GM18526 (cell line): ENCODE data around the gene TRIM72.
A peak's percentile ranks its signal among the peaks of the same experiment; 100 is the strongest.

Source experiments
- POLR2A ChIP-seq: IDR thresholded peaks from 3 replicates; pipeline ENCODE4 v1.6.1; 2011; ENCODE audit not compliant: insufficient read length; ENCODE audit errors: extremely low read depth

The TRIM72 gene

DNA sequence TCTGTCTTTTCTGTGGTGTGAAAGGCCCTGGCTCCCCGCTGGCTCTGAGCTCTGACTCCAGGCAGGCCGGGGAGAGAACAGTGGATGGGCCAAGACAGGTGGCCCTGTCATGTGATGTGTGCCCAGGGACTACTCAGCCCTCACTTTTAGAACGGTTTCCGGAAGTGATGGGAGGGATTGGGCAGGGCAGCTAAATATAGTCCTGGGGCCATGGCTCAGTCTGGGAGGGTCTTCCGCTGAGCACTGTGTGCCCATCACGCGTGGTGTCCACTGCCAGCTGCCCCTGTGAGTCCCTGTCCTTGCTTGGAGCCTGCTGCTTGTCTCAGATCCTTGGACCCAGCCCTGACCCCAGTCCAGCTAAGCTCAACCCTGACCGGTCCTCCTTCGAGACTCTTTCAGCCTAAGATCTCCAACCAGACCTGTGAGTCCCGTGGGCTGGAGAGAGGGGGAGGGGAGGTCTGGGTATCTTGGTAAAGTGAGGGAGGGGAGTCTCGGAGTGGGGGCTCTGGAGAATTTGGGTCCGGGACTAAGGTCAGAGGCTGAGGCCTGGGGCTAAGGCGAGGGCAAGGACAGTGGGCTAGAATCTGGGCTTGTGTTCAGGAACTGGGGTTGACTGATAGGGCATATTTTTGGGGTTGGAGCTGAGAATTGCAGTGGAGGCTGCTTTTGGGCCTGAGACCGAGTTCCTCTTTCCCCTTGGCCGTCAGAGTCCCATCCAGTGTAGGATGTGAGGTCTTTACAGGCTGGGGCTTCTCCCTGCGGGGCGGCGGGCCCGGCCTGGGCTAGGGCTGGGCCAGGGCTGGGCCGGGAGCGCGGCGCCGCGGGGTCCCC is at the start of gene TRIM72:
TSS of gene TRIM72 (plus strand) at position 243 of the 831 bp plus-strand sequence. CDS start 620 bp downstream, outside the sequence.
- TF ChIP-seq POLR2A: no peak

DNA sequence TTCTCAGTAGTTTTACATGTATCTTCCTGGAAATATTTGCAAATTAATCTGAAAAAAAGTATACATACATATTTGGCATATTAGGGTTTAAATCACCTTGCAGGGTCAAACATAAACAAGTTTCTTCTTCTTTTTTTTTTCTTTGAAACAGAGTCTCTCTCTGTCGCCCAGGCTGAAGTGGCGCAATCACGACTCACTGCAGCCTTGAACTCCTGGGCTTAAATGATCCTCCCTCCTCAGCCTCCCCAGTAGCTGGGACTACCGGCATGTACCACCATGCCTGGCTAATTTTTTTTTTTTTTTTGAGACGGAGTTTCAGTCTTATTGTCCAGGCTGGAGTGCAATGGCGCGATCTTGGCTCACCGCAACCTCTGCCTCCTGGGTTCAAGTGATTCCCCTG is 46.6 kb upstream of the TRIM72 start:
- TF ChIP-seq POLR2A: no peak

GRCh38 chr16:31168848-31169247 is 45.1 kb upstream of the TRIM72 start:
- no peak for TF ChIP-seq POLR2A

DNA sequence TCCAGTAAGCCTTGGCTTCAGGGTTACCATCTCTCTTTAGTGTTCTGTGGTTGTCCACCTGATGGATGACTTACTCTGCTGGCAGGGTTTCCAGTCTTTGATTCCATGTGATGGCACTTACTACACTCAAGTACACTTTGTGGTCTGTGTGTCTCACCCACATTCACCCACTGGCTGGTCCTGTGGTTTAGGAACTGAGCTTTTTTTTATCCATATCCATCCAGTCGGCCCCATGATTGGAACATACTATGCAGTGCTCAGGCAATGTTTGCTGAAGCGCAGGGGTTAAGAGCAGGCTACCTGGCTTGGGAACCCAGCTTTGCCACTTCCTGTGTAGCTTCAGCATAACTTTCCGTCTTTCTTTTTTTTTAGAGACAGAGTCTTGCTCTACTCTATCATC is 36.8 kb upstream of the TRIM72 start:
- TF ChIP-seq POLR2A: no peak

DNA sequence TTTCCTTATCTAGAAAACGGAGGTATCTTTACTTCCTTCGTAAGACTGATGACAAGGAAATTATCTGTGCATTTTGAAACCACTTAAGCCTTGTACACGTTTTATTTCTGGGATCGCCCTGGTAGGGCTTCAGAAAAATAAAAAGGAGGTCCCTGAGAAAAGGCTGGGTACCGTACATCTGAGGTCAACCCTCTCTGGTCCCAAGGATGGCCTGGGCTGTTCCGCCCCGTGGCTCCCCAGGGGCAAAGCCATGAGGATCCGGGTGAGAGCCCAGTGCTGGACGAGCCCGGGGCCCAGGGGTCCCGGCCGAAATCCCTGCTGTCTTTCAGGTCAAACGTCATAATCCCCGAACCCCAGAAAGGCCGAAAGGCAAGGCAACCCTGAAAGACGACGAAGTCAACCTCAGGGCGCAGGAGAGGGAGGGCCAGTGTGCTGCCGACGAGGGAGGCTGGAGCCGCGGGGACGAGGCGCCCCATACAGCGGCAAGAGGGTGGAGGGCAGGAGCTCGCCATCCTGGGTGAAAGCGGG is 34.6 kb upstream of the TRIM72 start:
- no peak for TF ChIP-seq POLR2A

GRCh38 chr16:31179747-31180459 is 34.0 kb upstream of the TRIM72 start, which contains the start of gene FUS:
Gene FUS (plus strand): TSS chr16:31180139. CDS start chr16:31180215, 76 bp downstream.
- TF ChIP-seq POLR2A: peak; percentile 100

DNA sequence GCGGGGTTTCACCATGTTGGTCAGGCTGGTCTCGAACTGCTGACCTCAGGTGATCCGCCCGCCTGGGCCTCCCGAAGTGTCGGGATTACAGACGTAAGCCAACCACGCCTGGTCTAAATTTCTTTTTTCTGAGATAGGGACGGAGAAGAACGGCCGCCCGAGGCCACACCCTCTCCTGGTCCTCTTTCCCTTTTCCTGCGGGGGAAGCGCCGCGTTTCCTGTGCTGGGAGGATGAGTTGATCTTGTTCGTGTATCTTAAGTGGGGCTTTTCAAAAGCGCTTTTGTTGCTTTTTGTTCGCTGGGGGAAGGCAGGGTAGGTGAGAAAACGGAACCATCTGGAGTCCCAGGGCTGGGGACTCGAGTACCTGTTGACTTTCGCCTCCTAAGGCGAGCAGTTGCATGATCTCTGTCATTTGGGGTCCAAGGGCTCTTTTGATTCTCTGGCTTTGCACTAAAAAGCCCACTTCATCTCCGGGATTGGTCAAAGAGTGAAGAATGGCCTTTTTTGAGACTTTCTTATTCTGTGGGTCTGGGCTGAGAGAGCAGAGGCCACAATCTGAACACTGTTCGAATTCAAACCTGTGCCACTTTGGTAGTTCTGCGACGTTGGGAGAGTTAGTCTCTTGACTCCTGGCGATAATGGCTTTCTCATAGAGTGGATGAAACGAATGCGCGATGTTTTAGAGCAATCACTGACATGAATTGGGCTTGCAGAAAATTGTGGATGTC is 32.7 kb upstream of the TRIM72 start:
- TF ChIP-seq POLR2A: no peak

- TF ChIP-seq POLR2A: no peak
Observed at GRCh38 chr16:31182391-31182790, 31.5 kb upstream of the TRIM72 start.

DNA sequence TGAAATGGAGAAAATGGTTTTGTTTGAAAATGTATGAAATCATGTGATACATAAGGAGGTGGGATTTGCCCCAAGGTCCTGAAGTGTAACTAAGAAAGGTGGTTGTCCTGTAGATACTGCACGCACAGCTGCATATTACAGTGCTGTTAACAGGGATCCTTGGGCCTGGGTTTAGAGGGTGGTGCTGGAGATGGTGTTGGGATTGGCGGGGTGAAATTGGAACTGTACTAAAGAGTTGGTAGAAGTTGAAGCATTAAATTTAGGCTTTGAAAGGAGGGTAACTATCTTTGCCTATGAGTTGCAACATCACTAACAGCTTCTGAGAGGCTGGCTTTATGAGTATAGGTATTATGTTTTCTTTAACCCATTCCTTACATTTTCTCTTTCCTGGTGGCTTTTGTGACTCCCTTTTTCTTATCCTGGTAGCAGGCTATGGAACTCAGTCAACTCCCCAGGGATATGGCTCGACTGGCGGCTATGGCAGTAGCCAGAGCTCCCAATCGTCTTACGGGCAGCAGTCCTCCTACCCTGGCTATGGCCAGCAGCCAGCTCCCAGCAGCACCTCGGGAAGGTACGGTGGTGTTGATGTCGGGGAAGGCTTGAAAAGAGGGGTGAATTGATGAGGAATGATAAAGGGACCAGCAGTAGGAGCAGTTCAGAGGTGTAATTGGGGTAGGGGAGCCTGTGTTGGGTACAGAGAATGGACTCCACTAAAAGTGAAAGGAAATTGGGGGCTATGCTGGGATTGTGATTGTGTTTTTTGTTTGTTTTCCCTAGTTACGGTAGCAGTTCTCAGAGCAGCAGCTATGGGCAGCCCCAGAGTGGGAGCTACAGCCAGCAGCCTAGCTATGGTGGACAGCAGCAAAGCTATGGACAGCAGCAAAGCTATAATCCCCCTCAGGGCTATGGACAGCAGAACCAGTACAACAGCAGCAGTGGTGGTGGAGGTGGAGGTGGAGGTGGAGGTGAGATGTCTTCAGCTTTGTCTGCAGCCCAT is 30.2 kb upstream of the TRIM72 start:
- TF ChIP-seq POLR2A: no peak

GRCh38 chr16:31184888-31185287 is 29.0 kb upstream of the TRIM72 start:
- TF ChIP-seq POLR2A: no peak

DNA sequence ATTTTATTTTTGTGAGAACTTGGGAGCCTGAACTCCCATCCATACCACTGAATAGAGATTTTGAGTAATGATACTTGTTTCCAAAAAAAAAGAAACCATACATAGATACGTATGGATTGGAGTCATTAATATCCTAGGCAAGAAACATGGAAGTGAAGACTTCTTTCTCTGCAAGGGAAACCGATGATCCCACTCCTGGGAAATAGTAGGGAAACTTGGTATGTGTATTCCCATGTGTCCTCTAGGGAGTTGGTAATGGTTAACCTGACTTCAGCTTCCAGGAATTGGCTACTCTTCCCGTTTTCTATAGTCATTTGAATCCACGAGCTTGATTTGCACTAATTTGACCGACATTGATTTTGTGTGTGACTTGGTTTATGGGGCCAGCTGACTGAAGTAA is 28.6 kb upstream of the TRIM72 start:
- TF ChIP-seq POLR2A: no peak

DNA sequence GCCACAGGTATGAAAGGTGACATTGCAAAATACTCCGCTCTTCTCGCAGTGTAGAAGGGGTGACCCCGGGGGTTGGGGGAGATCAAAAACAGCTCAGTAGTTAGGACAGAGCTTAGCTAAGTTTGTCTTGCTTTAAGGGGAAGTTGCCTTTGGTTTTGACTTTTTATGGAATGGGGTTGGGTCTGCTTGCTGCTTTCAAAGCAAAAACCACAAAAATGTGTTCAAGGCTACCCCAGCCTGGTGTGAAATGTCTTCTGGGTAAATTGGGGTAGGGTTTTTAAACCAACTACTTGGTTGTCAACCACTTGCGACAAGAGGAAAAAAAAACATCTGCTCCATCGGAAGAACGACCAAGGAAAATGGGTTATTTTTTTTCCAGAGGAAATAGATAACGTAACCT is 27.7 kb upstream of the TRIM72 start:
- TF ChIP-seq POLR2A: no peak

DNA sequence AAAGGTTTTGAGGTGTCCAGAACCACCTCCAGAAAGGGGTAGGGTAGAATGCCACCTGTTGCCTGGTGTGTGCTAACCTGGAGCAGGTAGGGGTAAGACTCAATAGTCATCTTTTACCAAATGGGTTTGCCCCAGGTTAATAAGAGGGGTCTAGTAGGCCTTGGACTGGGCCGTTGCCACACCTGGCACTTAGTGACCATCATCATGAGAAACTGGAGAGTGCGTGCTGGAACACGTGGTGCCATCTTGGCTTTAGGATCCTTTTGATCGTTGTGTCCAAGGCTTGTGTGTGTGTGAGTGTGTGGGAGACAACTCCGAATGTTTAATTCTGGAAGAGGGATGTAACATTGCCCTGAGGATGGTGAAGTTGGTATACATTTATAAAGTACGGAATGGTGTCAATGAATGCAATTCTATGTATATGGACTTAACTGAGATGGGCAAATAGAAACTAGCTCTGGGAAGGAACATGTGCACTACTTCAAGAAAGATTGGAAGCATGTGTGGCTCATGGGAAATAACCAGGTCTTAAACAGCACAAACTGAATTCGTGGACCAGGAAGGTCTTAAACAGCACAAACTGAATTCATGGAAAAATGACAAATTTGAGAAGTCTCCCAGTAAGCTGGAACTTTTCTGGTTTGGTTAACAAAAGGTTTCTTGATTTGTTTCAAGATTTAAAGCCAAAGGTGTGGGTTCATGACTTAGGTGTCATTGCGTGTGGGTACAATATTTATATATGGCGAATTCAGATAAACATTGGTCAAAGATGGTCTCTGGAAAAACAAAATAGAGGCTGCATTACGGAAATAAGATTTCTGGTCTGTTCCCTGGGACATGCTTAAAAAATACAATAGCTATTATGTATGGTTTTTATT is 26.8 kb upstream of the TRIM72 start:
- TF ChIP-seq POLR2A: no peak
